Measurements from ENCODE around the gene BPNT1. TPM values are rescaled to one million over a fixed set of nuclear protein-coding genes. Genes with fewer than 3 reads are reported as not detected.

Gene BPNT1
- total RNA-seq, 1 experiment from 2014 or later = 49.7 TPM

GRCh38 chr1:220067269-220068204 lies 22.1 kb downstream of the BPNT1 start:
- H3K36me3 ChIP-seq (ENCODE audit: low read depth, low read length) = peaks cover 17% of the 10 kb centered on the region
- H3K27ac ChIP-seq (ENCODE audit: low read length) = peak overlapping the region; percentile 55

GRCh38 chr1:220062629-220063028 lies 27.0 kb downstream of the BPNT1 start:
- CTCF ChIA-PET = no interaction called here
- H3K36me3 ChIP-seq (ENCODE audit: low read depth, low read length) = peaks cover 16% of the 10 kb centered on the region

More at GRCh38 chr1:220067269-220068204, 22.1 kb downstream of the BPNT1 start:
- H3K4me2 ChIP-seq (ENCODE audit: low read length) = peak overlapping the region; percentile 25
- H4K20me1 ChIP-seq (ENCODE audit: low read length) = peaks cover 8% of the 10 kb centered on the region
- no TSS peak for BruUV-seq (replicated peaks)
- no peak overlapping the region for H2AFZ ChIP-seq (ENCODE audit: low read length)
- peak; percentile 91 for ATAC-seq
- no peaks in the 10 kb centered on the region for H3K27me3 ChIP-seq (ENCODE audit: low read length)
- H3K79me2 ChIP-seq (ENCODE audit: low read length) = no peaks in the 10 kb centered on the region
- H3K4me3 ChIP-seq (ENCODE audit: low read length) = no peak overlapping the region
- intact Hi-C loops (cut with micrococcal nuclease) = loop anchor here (1.0 kb wide), 1 partner anchor 22 kb away; the partner anchor contains the start of gene BPNT1
- H3K4me1 ChIP-seq (ENCODE audit: insufficient read depth, low read length) = peaks cover 15% of the 10 kb centered on the region
- CTCF ChIA-PET = interaction anchor here (0.6 kb wide), 1 partner anchor 151 kb away, joined by 4 read pairs; no protein-coding TSS in a partner anchor
- no peak for TF ChIP-seq EZH2phosphoT487 (IDR thresholded peaks at IDR 0.05; ENCODE audit: borderline replicate concordance, low read length)
- no peak for TF ChIP-seq CTCF (conservative IDR thresholded peaks at IDR 0.05; ENCODE audit: low read depth, low read length)
- TF ChIP-seq EZH2 (IDR thresholded peaks at IDR 0.05; ENCODE audit: low read length, unreplicated experiment) = no peak
- no peak overlapping the region for H3K9ac ChIP-seq (ENCODE audit: low read length)
- POLR2A ChIA-PET (ENCODE audit: unreplicated experiment) = interaction anchor here (0.6 kb wide), 1 partner anchor 26 kb away, joined by 7 read pairs; no protein-coding TSS in a partner anchor
- peak; percentile 96 for DNase-seq
- H3K9me3 ChIP-seq (ENCODE audit: low read length) = no peaks in the 10 kb centered on the region
- peaks cover 5% of the 10 kb centered on the region for H3F3A ChIP-seq (ENCODE audit: low read length, unreplicated experiment)
- H3K9me2 ChIP-seq (replicated peaks; ENCODE audit: low read length) = no peaks in the 10 kb centered on the region

More at GRCh38 chr1:220062629-220063028, 27.0 kb downstream of the BPNT1 start:
- Histone ChIP-seq H3K9me2 (replicated peaks; ENCODE audit: low read length) (no peaks in the 10 kb centered on the region), H3K4me3 (ENCODE audit: low read length) (no peak overlapping the region), H3F3A (ENCODE audit: low read length, unreplicated experiment) (peaks cover 3% of the 10 kb centered on the region), H3K9me3 (ENCODE audit: low read length) (no peaks in the 10 kb centered on the region), H3K27me3 (ENCODE audit: low read length) (no peaks in the 10 kb centered on the region), H4K20me1 (ENCODE audit: low read length) (peaks cover 7% of the 10 kb centered on the region), H3K9ac (ENCODE audit: low read length) (no peak overlapping the region), H3K4me1 (ENCODE audit: insufficient read depth, low read length) (peaks cover 9% of the 10 kb centered on the region), H3K27ac (ENCODE audit: low read length) (no peak overlapping the region), H2AFZ (ENCODE audit: low read length) (no peak overlapping the region), H3K4me2 (ENCODE audit: low read length) (no peak overlapping the region), H3K79me2 (ENCODE audit: low read length) (no peaks in the 10 kb centered on the region)
- ATAC-seq = no peak
- intact Hi-C loops (cut with micrococcal nuclease) = no loop called here
- no TSS peak for BruUV-seq (replicated peaks)
- TF ChIP-seq CTCF (conservative IDR thresholded peaks at IDR 0.05; ENCODE audit: low read depth, low read length) (no peak), EZH2phosphoT487 (IDR thresholded peaks at IDR 0.05; ENCODE audit: borderline replicate concordance, low read length) (no peak), EZH2 (IDR thresholded peaks at IDR 0.05; ENCODE audit: low read length, unreplicated experiment) (no peak)
- no peak for DNase-seq
- POLR2A ChIA-PET (ENCODE audit: unreplicated experiment) = no interaction called here
